HG03139 (cell line): ENCODE results near the gene CACNA1G.

Experiments used
- ATAC-seq: cut with Tn5 transposase; IDR thresholded peaks from one replicate; pipeline ENCODE4 v1.9.1; 2021; ENCODE audit not compliant: unreplicated experiment

The CACNA1G gene

GRCh38 chr17:50565402-50566350 lies 5.2 kb downstream of the CACNA1G start:
- ATAC-seq, result no peak

GRCh38 chr17:50566886-50567285 lies 6.4 kb downstream of the CACNA1G start:
- no peak for ATAC-seq

GRCh38 chr17:50568659-50569058 lies 8.1 kb downstream of the CACNA1G start:
- no peak for ATAC-seq

GRCh38 chr17:50569592-50569991 lies 9.1 kb downstream of the CACNA1G start:
- ATAC-seq, result no peak

GRCh38 chr17:50570032-50570431 lies 9.5 kb downstream of the CACNA1G start:
- ATAC-seq, result no peak

GRCh38 chr17:50570528-50570927 lies 10.0 kb downstream of the CACNA1G start:
- ATAC-seq, result no peak

GRCh38 chr17:50571681-50572080 lies 11.2 kb downstream of the CACNA1G start:
- ATAC-seq, result no peak

- ATAC-seq, result no peak
These were observed 12.0 kb downstream of the CACNA1G start for GRCh38 chr17:50572541-50572940.

GRCh38 chr17:50573866-50574611 lies 13.5 kb downstream of the CACNA1G start:
- no peak for ATAC-seq

GRCh38 chr17:50575581-50576210 lies 15.2 kb downstream of the CACNA1G start:
- no peak for ATAC-seq

GRCh38 chr17:50576864-50577263 lies 16.3 kb downstream of the CACNA1G start:
- ATAC-seq, result no peak

GRCh38 chr17:50577451-50577954 lies 17.0 kb downstream of the CACNA1G start:
- no peak for ATAC-seq

- ATAC-seq, result no peak
These were observed 17.7 kb downstream of the CACNA1G start for GRCh38 chr17:50578173-50578572.

GRCh38 chr17:50579399-50579798 lies 18.9 kb downstream of the CACNA1G start:
- ATAC-seq, result no peak

- ATAC-seq, result no peak
These were observed 20.1 kb downstream of the CACNA1G start for GRCh38 chr17:50580646-50581045.

GRCh38 chr17:50581316-50581715 lies 20.8 kb downstream of the CACNA1G start:
- ATAC-seq, result no peak

- ATAC-seq, result no peak
These were observed 22.2 kb downstream of the CACNA1G start for GRCh38 chr17:50582741-50583140.

- ATAC-seq, result no peak
These were observed 23.1 kb downstream of the CACNA1G start for GRCh38 chr17:50583641-50584040.

GRCh38 chr17:50584116-50584515 lies 23.6 kb downstream of the CACNA1G start:
- no peak for ATAC-seq

- no peak for ATAC-seq
These were observed 24.2 kb downstream of the CACNA1G start for GRCh38 chr17:50584749-50585148.

- ATAC-seq, result no peak
These were observed 24.8 kb downstream of the CACNA1G start for GRCh38 chr17:50585346-50585745.
